Vagina (tissue), 2 donors: Measurements from ENCODE around the gene RGS9BP.

Experiments used
- POLR2A ChIP-seq, 2 donors: fragments of 450-650 bp; IDR thresholded peaks; one replicate each; pipeline ENCODE4 v1.6.1; 2017; ENCODE audit warnings: antibody characterized with exemption in 2 of 2, mild to moderate bottlenecking in 2 of 2, moderate library complexity in 2 of 2
- POLR2AphosphoS5 ChIP-seq, 2 donors: sonication (generic); formaldehyde crosslinking; IDR thresholded peaks; one replicate each; pipeline ENCODE4 v1.9.0; 2017; ENCODE audit warnings: antibody characterized with exemption in 2 of 2, mild to moderate bottlenecking in 2 of 2, low read depth in 1 of 2; ENCODE audit not compliant: insufficient read depth in 1 of 2
- TF ChIP-seq, protein P1 (sequence below), 3 experiments: fragments of 450-650 bp in 2 of 3; fragments of 200-600 bp in 1 of 3; sonication (generic) in 1 of 3; IDR thresholded peaks; one replicate each; pipeline ENCODE4 v1.5.1; 2017 to 2019; ENCODE audit warnings: antibody characterized with exemption in 3 of 3, mild to moderate bottlenecking in 2 of 3, moderate library complexity in 2 of 3

DNA sequence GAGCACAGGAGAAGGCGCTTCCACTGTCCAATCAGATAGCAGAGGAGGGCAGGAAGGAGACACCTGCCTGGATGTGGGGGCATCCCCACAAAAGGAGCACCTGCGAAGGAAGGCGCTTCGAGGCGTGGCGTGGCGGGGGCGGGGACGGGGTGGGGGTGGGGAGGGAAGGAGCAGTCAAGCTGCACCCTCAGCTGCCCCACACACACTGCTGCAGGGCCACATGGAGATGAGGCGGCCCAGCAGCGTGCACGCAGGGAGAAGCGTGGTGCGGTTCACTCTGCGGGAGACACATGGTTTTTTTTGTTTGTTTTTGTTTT lies 22.1 kb upstream of the RGS9BP start:
- TF ChIP-seq, protein P1, sequence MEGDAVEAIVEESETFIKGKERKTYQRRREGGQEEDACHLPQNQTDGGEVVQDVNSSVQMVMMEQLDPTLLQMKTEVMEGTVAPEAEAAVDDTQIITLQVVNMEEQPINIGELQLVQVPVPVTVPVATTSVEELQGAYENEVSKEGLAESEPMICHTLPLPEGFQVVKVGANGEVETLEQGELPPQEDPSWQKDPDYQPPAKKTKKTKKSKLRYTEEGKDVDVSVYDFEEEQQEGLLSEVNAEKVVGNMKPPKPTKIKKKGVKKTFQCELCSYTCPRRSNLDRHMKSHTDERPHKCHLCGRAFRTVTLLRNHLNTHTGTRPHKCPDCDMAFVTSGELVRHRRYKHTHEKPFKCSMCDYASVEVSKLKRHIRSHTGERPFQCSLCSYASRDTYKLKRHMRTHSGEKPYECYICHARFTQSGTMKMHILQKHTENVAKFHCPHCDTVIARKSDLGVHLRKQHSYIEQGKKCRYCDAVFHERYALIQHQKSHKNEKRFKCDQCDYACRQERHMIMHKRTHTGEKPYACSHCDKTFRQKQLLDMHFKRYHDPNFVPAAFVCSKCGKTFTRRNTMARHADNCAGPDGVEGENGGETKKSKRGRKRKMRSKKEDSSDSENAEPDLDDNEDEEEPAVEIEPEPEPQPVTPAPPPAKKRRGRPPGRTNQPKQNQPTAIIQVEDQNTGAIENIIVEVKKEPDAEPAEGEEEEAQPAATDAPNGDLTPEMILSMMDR (IDR thresholded peaks at IDR 0.05) = no peak
- TF ChIP-seq POLR2AphosphoS5 (IDR thresholded peaks at IDR 0.05; ENCODE audit: insufficient read depth in 1 of 2, low read depth in 1 of 2) (no peak), POLR2A (IDR thresholded peaks at IDR 0.05) (no peak)
